ENCODE results near the gene POLR3B. TPM values are rescaled to one million over a fixed set of nuclear protein-coding genes. Genes with fewer than 3 reads are reported as not detected.

The POLR3B gene
- total and polyA plus RNA-seq, 5 experiments from 2014 or later: 3.1 to 9.1 (median 6.2) TPM

GRCh38 chr12:106344131-106344530 is 13.4 kb upstream of the POLR3B start:
- ATAC-seq (no peak), DNase-seq (no peak)
- H3K36me3 Mint-ChIP-seq: peaks cover 7 to 89% (median 21%) of the 10 kb centered on the region in 3 donors
- peak overlapping the region in 6 of 10 donors; percentile 1 to 37 (median 13) for H3K27ac Mint-ChIP-seq
- peaks cover 0 to 18% (median 10%) of the 10 kb centered on the region in 4 donors for H3K4me1 Mint-ChIP-seq
- no peaks in the 10 kb centered on the region for H3K9me3 Mint-ChIP-seq
- H3K27me3 Mint-ChIP-seq: no peaks in the 10 kb centered on the region
- POLR2A ChIA-PET: interaction anchor here (1.9 kb wide), 1 partner anchor 13 kb away, joined by 5 read pairs; the partner anchor contains the start of gene POLR3B
- H3K4me3 Mint-ChIP-seq: no peak overlapping the region

DNA sequence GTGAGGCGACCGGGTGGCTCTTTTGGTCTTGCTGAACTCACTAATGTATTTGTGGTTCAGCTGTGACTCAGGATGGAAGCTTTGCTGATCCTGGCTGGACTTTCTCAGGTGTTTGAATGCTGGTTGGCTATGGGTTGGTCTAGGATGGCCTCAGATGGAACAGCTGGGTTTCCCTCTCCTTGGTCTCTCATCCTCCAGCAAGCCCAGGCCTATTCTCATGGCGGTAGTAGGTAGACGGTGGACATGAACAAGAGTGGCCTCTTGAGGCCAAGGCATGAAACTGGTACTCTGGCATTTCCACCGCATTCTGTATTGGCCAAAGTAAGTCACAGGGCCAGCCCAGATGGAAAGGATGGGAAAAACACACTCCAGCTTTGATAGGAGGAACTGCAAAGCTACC is 11.8 kb upstream of the POLR3B start:
- Mint-ChIP-seq H3K4me3 (no peak overlapping the region), H3K4me1 (peaks cover 0 to 6% (median 5%) of the 10 kb centered on the region in 4 donors), H3K27me3 (no peaks in the 10 kb centered on the region), H3K36me3 (peaks cover 7 to 77% (median 23%) of the 10 kb centered on the region in 3 donors), H3K27ac (peak overlapping the region in 4 of 10 donors; percentile 50 to 73 (median 56)), H3K9me3 (no peaks in the 10 kb centered on the region)
- POLR2A ChIA-PET: interaction anchor here (0.7 to 1.9 kb wide), 3 partner anchors 12 to 108 kb away, joined by 3 to 9 read pairs (median 5); partner anchors contain the start of gene POLR3B
- DNase-seq (peak in 1 of 10 donors; percentile 17), ATAC-seq (peak in 1 of 2 donors; percentile 46)

DNA sequence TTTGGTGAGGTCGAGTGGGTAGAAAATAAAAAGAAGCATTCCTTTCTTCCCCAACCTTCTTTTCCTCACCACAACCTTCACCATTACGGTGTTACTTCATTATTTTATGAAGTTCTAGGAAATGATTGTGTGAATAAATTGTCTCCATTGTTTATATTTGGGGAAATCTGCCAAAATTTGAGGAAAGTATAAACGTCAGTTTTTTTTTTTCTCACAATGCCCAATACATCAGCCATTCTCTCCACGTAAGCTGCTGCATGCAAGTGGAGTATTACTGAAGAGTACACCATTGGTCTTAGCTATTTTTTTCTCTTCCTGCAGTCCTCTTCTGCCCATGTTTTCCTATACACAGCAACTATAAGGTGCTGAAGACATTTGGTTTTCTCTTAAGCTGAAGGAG is 9.1 kb upstream of the POLR3B start:
- DNase-seq (no peak), ATAC-seq (no peak)
- H3K27ac Mint-ChIP-seq: peak overlapping the region in 3 of 10 donors; percentile 3 to 80 (median 57)
- H3K27me3 Mint-ChIP-seq: no peaks in the 10 kb centered on the region
- H3K4me1 Mint-ChIP-seq: peaks cover 0 to 5% (median under 1%) of the 10 kb centered on the region in 4 donors
- H3K9me3 Mint-ChIP-seq: no peaks in the 10 kb centered on the region
- POLR2A ChIA-PET: interaction anchor here (1.0 kb wide), 1 partner anchor 13 kb away, joined by 5 read pairs; no protein-coding TSS in a partner anchor
- H3K36me3 Mint-ChIP-seq: peaks cover 7 to 51% (median 16%) of the 10 kb centered on the region in 3 donors
- H3K4me3 Mint-ChIP-seq: no peak overlapping the region

DNA sequence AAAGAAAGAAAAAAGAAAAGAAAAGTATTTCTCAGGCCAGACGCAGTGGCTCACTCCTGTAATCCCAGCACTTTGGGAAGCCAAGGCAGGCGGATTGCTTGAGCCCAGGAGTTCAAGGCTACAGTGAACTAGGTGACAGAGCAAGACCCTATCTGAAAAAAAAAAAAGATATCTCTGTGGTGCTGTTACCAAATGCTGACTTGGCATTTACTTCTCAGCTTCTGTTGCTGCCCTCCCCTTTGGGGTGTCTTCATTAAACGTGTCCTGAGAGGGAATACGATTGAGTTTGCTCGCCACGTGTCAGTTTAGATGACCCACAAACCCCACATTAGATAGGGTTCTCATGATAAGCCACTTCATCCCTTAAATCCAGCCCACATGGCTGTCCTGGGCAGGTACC is 4.4 kb upstream of the POLR3B start:
- ATAC-seq (no peak), DNase-seq (no peak)
- peaks cover 0 to 11% (median 4%) of the 10 kb centered on the region in 3 donors for H3K36me3 Mint-ChIP-seq
- peaks cover 0 to 3% (median 0%) of the 10 kb centered on the region in 5 donors for H3K27me3 Mint-ChIP-seq
- H3K27ac Mint-ChIP-seq: no peak overlapping the region
- H3K4me1 Mint-ChIP-seq: peaks cover 6 to 12% (median 11%) of the 10 kb centered on the region in 4 donors
- POLR2A ChIA-PET: no interaction called here
- H3K9me3 Mint-ChIP-seq: no peaks in the 10 kb centered on the region
- H3K4me3 Mint-ChIP-seq: no peak overlapping the region

GRCh38 chr12:106358396-106359241 is 1.1 kb downstream of the POLR3B start:
- DNase-seq: no peak
- H3K9me3 Mint-ChIP-seq: no peaks in the 10 kb centered on the region
- ATAC-seq: no peak
- H3K4me3 Mint-ChIP-seq: peak overlapping the region; percentile 82 to 97 (median 93)
- peaks cover 10 to 20% (median 19%) of the 10 kb centered on the region in 4 donors for H3K4me1 Mint-ChIP-seq
- H3K27ac Mint-ChIP-seq: peak overlapping the region; percentile 80 to 97 (median 93)
- H3K27me3 Mint-ChIP-seq: peaks cover 0 to 3% (median 0%) of the 10 kb centered on the region in 5 donors
- POLR2A ChIA-PET: interaction anchor here (1.1 to 2.9 kb wide), 6 partner anchors 20 to 1123 kb away, joined by 3 to 57 read pairs (median 11); partner anchors contain the start of genes APPL2, CRY1, TCP11L2 and TMEM263
- no peaks in the 10 kb centered on the region for H3K36me3 Mint-ChIP-seq

GRCh38 chr12:106359646-106360399 is 2.3 kb downstream of the POLR3B start:
- Mint-ChIP-seq H3K27me3 (peaks cover 0 to 3% (median 0%) of the 10 kb centered on the region in 5 donors), H3K4me1 (peaks cover 10 to 20% (median 19%) of the 10 kb centered on the region in 4 donors), H3K27ac (no peak overlapping the region), H3K9me3 (no peaks in the 10 kb centered on the region), H3K36me3 (peaks cover 0 to 4% (median 0%) of the 10 kb centered on the region in 3 donors), H3K4me3 (peak overlapping the region in 2 of 10 donors; percentile 20 to 40)
- no peak for ATAC-seq
- POLR2A ChIA-PET: interaction anchor here (0.6 to 1.5 kb wide), 2 partner anchors 734 to 819 kb away, joined by 3 read pairs; partner anchors contain the start of gene CRY1
- DNase-seq: no peak

GRCh38 chr12:106360400-106360994 is 2.9 kb downstream of the POLR3B start:
- POLR2A ChIA-PET: interaction anchor here (1.5 to 1.6 kb wide), 2 partner anchors 13 to 733 kb away, joined by 3 to 5 read pairs; partner anchors contain the start of gene CRY1
- peaks cover 10 to 20% (median 19%) of the 10 kb centered on the region in 4 donors for H3K4me1 Mint-ChIP-seq
- H3K27ac Mint-ChIP-seq: no peak overlapping the region
- DNase-seq: no peak
- H3K27me3 Mint-ChIP-seq: peaks cover 0 to 3% (median 0%) of the 10 kb centered on the region in 5 donors
- H3K9me3 Mint-ChIP-seq: no peaks in the 10 kb centered on the region
- H3K36me3 Mint-ChIP-seq: peaks cover 0 to 9% (median 0%) of the 10 kb centered on the region in 3 donors
- no peak for ATAC-seq
- no peak overlapping the region for H3K4me3 Mint-ChIP-seq

DNA sequence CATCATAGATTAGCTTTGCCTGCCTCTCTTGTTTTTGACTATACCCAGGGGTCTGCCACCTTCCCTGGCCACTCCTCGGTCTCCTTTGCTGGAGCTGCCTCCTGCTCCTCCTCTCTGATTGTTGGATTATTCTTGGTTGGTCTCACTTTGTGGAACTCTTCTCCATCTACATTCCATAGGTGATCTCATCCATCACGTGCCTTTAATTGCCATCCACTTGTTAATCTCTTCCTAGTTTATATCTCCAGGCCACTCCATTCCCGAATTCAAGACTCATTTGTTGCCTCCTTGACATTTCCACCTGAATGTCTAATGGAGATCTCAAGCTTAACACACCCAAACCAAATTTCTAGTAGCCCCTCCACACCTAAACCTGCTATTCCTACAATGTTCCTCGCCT is 5.4 kb downstream of the POLR3B start:
- no peak overlapping the region for H3K27ac Mint-ChIP-seq
- H3K4me1 Mint-ChIP-seq: peaks cover 6 to 11% (median 10%) of the 10 kb centered on the region in 4 donors
- POLR2A ChIA-PET: no interaction called here
- no peaks in the 10 kb centered on the region for H3K9me3 Mint-ChIP-seq
- ATAC-seq (no peak), DNase-seq (no peak)
- H3K4me3 Mint-ChIP-seq: no peak overlapping the region
- no peaks in the 10 kb centered on the region for H3K27me3 Mint-ChIP-seq
- peaks cover 0 to 28% (median 2%) of the 10 kb centered on the region in 3 donors for H3K36me3 Mint-ChIP-seq

GRCh38 chr12:106364261-106364660 is 6.7 kb downstream of the POLR3B start:
- Mint-ChIP-seq H3K4me3 (no peak overlapping the region), H3K36me3 (peaks cover 0 to 41% (median 2%) of the 10 kb centered on the region in 3 donors), H3K27me3 (no peaks in the 10 kb centered on the region), H3K9me3 (no peaks in the 10 kb centered on the region), H3K27ac (no peak overlapping the region), H3K4me1 (no peaks in the 10 kb centered on the region)
- POLR2A ChIA-PET: no interaction called here
- DNase-seq (no peak), ATAC-seq (no peak)

DNA sequence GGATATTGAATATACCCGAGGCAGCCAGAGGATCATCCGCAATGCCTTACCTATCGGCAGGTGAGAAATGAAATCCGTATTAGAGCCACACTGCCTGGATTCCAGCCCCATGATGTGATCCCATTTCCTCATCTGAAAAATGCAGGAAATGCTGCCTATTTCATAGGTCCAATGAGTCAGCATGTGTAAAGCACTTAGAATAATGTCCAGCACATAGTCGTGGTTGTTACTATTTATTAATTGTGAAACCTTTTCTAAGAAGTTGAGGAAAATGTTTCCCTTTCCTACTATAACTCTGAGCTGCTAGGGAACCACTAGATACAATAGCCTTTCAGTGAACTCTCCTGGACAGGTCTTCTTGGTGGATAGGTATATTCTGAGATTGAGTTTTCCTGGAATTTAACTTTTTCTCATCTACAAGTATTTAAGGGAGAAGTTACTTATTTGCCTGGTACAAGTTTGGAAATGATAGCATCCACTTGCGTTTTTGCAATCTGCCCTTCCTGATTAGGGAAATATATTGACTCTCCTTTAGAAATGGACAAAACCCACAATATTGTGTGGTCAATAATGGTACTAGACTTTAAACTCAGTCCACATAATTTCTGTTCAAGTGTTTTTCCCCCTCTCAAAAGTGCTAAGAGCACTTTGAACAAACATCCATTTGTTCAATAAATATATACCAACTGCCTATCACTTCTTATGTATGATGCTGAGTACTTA is 12.2 kb downstream of the POLR3B start:
- no peak for DNase-seq
- ATAC-seq: no peak
- Mint-ChIP-seq H3K4me1 (no peaks in the 10 kb centered on the region), H3K9me3 (peaks cover 0 to 4% (median 0%) of the 10 kb centered on the region in 9 donors), H3K27ac (no peak overlapping the region), H3K36me3 (peaks cover 18 to 83% (median 33%) of the 10 kb centered on the region in 3 donors), H3K27me3 (no peaks in the 10 kb centered on the region), H3K4me3 (no peak overlapping the region)
- POLR2A ChIA-PET: no interaction called here

GRCh38 chr12:106378788-106379187 is 21.2 kb downstream of the POLR3B start:
- Mint-ChIP-seq H3K27me3 (no peaks in the 10 kb centered on the region), H3K36me3 (peaks cover 21 to 81% (median 57%) of the 10 kb centered on the region in 3 donors), H3K4me3 (peak overlapping the region in 2 of 10 donors; percentile 2 to 48), H3K4me1 (peaks cover 2 to 14% (median 11%) of the 10 kb centered on the region in 4 donors), H3K9me3 (no peaks in the 10 kb centered on the region), H3K27ac (peak overlapping the region in 3 of 10 donors; percentile 44 to 58 (median 44))
- POLR2A ChIA-PET: interaction anchor here (1.2 kb wide), 1 partner anchor 21 kb away, joined by 3 read pairs; the partner anchor contains the start of gene POLR3B
- DNase-seq (no peak), ATAC-seq (no peak)
